Fibroblast of skin of right biceps (primary cell): ENCODE data around the gene CD300A.

ENCODE experiments used
- DNase-seq: peaks from one replicate; pipeline ENCODE4 v3.0.0-alpha.2; 2013

The CD300A gene

GRCh38 chr17:74522381-74523105, 56.1 kb downstream of the CD300A start:
- DNase-seq = no peak

GRCh38 chr17:74523308-74523707, 56.9 kb downstream of the CD300A start:
- DNase-seq = no peak

- DNase-seq = no peak
Measured at GRCh38 chr17:74524653-74525464, 58.4 kb downstream of the CD300A start.

GRCh38 chr17:74525465-74525725, 59.0 kb downstream of the CD300A start:
- no peak for DNase-seq

GRCh38 chr17:74525781-74526288, 59.4 kb downstream of the CD300A start:
- DNase-seq = no peak

GRCh38 chr17:74526681-74527080, 60.2 kb downstream of the CD300A start:
- no peak for DNase-seq

GRCh38 chr17:74527081-74527480, 60.6 kb downstream of the CD300A start:
- no peak for DNase-seq

GRCh38 chr17:74527756-74528155, 61.3 kb downstream of the CD300A start:
- no peak for DNase-seq

GRCh38 chr17:74528491-74529199, 62.2 kb downstream of the CD300A start:
- DNase-seq = no peak

- no peak for DNase-seq
Measured at GRCh38 chr17:74529243-74529642, 62.8 kb downstream of the CD300A start.

- no peak for DNase-seq
Measured at GRCh38 chr17:74530831-74531150, 64.4 kb downstream of the CD300A start.

GRCh38 chr17:74531231-74531761, 64.9 kb downstream of the CD300A start, which contains the start of gene CD300LB:
Gene CD300LB, minus strand, starts transcription at chr17:74531475. Its CDS starts 125 bp downstream, at chr17:74531350.
- DNase-seq = no peak

GRCh38 chr17:74532115-74532514, 65.7 kb downstream of the CD300A start:
- DNase-seq = no peak
